Limb (tissue), 2 donors: ENCODE measurements around the gene SLC15A1.

ENCODE experiments used
- DNase-seq, 2 donors: peaks; one replicate each; pipeline ENCODE4 v3.0.0-alpha.2; 2016; ENCODE audit errors: extremely low spot score in 2 of 2

SLC15A1 gene

DNA sequence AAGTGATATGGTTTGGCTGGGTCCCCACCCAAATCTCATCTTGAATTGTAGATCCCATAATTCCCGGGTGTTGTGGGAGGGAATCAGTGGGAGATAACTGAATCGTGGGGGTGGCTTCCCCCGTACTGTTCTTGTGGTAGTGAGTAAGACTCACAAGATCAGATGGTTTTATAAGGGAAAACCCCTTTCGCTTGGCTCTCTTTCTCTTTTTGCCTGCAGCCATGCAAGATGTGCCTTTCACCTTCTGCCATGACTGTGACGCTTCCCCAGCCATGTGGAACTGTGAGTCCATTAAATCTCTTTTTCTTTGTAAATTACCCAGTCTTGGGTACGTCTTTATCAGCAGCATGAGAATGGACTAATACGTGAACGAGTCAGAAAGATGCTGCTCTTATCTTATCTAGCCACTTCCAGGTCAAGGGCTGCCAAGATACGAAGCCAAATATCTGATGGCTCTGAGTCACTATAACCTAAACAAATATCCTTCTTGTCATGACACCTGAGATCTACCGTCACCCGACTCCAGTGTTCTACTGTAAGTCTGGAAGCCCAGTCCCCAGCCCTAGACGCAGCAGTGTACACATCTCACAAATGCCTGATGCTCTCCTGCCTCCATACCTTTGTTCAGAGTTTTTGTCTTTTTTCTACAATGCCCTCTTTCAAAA lies 45.9 kb downstream of the SLC15A1 start:
- no peak for DNase-seq

DNA sequence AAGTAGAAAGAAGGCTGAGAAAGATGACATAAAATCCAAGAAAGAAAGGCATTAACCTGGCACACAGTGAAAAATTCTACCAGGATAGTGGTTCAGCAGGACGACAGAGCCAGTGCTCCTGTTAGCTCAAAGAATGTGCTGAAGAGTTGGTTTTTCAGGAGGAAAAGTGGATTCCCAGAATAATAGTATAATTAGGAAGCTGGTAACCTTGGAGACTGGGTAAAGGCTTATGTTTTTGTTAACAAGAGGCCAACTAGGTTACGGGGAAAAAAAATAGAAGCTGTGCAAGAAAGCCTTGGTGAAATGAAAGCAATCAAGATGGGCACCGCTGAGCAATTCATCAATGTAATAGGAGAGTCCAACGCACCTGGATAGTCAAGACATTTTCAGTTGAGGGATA lies 54.7 kb downstream of the SLC15A1 start:
- DNase-seq, result no peak

DNA sequence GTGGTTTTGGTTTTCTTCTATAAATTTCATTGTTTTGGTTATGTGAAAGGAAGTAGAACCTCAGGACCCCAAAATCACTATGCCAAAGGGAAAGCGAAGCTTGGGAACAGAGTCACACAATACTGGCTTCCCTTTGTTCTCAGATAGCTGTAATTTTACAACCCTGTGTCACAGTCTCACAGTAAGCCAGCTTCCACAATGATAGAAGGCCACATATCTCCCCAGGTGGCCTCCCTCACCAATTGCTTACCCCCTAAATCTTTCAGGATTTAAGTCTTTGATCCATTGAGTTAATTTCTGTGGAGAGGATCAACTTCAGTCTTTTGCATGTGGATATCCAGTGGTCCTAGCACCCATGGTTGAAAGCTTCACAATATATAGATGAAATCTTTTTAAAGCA lies 58.7 kb downstream of the SLC15A1 start:
- no peak for DNase-seq

DNA sequence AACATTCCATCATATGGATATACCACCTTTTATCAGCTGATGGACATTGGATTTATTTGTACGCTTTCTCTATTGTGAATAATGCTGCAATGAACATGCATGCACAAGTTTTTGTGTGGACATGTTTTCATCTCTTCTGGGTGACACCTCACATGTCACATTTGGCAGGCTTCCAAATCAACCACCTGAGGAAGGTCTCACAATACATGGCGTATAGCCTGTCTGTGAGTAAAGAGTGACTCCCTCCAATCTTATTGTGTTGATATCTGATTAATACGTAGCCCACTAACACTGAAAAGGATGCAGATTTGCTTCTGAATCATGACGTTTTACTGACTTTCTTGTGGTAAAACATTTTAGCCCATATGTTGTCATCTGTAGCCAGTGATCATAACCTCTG lies 61.1 kb downstream of the SLC15A1 start:
- no peak for DNase-seq

DNA sequence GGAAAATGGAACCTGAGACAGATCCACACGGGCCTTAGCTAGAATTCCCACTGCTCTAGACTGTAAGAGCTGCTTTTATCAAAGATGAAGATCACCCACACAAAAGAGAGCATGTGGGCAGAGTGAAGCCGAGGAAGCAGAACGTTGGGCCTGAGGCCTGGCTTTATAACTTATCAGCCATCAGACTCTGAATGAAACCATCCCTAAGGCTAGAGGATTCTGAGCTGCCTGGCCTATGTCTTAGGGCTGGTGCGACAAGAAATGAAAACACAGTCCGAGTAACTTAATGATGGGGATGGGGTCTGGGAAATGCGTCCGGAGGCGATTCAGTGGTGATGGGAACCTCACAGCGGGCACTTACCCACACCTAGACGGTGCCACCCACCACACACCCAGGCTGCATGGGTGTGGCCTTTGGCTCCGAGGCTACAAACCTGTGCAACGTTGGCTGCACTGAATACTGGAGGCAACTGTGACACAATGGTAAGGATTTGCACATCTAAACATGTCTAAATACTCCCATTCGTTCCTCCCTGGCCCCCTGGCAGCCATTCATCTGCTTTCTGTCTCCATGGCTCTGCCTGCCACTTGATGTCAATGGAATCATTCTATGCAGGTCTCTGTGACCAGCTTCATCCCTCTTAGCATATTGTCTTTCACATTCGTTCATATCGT lies 62.0 kb downstream of the SLC15A1 start:
- no peak for DNase-seq

DNA sequence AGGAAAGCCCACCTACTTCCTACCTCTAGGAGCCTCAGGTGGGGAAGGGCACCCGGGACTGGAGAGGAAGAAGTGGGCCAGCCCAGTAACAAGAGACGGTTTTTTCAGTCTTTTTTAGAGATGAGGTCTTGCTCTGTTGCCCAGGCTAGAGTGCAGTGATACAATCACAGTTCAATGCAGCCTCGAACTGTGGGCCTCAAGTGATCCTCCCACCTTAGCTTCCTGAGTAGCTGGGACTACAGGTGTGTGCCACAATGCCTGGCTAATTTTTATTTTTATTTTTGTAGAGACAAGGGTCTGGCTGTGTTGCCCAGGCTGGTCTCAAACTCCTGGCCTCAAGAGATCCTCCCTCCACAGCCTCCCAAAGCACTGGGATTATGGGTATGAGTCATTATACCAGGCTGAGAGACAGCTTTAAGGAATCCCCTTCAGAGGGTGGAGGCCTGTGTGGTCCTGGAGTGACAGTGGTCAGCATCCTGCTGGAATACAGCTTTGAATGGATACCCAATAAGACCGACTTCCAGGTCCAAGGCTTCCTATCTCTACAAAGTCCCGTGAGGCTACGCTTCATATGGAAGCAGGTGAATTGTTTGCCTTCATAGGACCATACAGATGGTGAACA lies 63.0 kb downstream of the SLC15A1 start:
- DNase-seq, result no peak

DNA sequence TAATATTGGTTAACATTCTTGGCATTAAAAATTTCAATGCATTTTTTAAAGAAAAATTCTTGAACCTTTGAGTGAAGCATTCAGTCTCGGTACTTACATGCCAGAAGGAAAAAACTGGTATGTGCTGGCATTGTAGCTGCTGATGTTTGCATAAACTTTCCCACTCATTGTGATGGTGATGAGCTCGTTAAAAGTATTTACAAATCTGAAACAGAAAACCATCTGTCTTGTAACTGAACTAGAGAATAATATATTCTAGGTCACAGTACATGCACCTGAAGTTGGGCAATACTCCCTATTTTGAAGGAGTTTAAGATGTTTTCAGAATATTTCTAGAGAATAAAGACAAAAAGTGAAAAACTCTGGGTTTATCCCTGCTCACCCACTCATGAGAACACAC lies 64.1 kb downstream of the SLC15A1 start:
- no peak for DNase-seq

DNA sequence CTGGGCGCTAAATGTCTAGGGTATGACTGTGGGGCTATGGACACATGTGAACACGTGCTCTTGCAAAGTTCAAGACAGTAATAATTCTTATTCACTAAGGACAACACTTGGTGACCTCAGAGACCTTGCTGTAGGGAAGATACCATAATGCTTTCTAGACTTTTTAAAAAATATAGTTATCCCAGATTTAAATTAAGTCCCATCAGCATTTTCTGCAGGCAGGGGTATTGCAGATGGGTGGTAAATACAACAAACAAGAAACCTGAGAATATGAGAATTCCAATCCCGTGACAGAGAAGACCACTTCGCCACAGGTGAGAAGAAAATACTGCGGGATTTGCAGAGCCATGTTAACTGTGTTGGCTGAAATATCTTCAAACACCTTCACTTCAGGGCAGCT lies 65.2 kb downstream of the SLC15A1 start:
- no peak for DNase-seq

DNA sequence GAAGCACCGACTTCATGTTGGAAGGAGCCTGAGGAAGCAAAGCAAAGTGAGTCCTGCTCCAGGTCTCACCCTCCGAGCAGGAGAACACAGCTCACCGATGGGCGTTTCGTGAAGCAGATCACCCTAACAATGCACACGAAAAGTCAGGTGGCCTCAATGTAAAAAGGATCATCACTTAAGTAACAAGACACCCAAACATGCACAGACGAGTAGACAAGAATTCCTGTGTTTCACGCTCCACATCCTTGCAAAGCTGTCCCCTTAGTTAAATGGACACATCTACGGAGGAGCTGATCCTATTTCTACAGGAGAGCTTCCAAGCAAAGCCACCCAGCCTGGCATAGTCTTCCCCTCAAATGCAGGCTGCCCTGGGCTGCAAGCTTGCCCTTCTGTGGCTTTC lies 66.2 kb downstream of the SLC15A1 start:
- DNase-seq, result no peak

DNA sequence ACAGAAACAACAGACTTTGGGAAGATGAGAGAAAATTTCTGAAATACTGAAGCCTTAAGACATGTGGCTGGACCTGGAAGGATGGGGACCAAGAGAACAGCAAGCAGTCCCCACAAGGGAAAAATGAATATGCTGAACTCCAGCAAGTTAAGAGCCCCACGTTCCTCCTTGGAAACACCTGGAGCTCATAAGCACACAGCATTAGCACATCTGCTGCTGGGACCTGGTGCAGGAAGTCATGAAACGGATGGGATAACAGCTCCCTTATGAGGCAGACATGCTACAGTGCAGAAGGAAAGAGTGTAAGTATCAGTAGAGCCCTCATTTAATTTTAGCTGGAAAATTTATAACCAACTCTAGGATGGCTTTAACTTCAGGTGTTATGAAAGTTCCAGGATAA lies 67.3 kb downstream of the SLC15A1 start:
- DNase-seq, result peak in 1 of 2 donors; percentile 48

DNA sequence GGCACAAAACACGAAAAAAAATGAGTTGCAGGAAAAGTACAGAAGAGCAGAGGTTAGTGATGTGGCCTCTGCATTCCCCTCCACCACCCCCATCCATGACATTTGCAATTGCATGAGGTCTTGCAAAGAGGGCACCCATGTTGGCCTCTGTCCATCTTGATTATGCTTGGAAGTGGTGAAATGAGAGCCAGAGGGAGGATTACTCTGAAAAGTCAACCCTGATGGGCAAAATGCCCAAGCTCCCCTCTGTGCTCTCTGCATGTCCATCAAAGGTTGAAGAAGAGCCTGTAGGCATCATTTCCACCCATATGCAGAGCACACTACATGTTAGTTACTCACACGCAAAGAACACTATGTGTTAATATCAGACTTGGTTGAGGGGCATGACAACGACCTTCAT lies 71.4 kb downstream of the SLC15A1 start:
- no peak for DNase-seq

DNA sequence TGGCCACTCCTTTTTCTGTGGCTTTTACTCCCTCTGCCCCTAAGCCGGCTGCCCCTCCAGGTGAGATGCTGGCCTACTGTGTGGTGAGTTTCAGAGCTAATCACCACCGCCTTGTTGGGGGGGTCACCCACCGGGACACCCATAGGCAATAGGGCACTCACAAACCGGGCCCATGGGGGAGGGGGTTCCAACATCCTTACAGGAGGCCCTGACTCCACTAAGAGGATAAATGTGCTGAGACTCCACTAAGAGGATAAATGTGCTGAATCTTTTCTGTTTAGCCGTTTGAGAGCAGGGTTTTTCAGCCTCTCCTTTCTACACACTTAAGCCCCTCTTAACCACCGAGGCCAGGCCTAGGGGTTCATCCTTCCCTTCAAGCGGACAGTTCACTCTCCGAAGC lies 73.7 kb downstream of the SLC15A1 start:
- DNase-seq, result no peak

DNA sequence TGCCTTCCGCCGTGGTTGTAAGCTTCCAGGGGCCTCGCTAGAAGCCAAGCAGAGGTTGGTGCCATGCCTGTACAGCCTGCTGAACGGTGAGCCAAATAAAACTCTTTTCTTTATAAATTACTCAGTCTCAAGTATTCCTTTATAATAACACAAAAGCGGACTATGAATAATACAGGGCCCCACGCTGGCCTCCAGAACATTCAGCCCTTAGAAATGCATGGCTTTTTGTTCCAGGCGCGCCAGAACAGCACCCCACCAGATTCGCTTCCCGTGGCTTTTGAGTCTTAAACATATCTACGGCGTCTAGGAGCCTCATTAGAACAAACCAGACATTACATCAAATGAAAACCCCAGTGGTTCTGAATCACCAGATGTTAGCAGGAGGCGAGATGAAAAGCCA lies 75.1 kb downstream of the SLC15A1 start:
- DNase-seq, result no peak

DNA sequence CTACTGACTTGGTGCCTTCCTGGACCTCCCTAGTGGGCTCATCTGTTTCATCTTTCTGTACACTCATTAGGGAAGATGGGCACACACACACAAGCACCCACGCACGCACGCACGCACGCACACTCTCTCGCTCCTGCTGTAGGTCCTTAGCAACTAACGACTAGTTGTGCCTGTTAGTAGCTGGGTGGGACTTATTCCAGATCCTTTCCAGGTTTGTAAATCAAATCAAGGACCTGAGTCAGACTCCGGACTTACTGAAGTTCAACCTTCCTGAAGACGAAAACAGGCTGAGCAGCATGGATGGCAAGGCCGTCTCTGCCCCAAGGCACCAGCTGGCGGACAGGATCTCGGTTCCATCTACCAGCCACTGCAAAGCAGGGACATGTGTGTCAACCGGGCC lies 76.2 kb downstream of the SLC15A1 start:
- DNase-seq, result no peak

DNA sequence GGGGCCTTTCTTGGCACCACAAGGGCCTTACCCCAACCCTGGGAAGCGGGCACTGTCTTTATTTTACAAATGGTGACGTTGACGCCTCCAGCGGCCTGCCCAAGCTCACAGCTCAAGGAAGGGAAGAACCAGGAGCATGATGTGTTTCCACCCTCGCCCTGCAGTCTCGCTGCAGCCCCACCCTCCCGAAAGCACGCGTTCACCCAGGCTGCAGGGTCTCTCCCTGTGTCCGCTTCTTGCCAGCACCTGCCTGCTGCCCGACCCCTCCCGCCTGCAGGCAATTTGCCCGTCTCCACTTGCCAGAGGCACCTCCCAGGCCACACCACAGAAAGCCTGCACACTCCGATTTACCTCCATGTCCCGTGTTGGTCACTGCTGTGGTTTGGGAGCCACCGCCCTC lies 76.6 kb downstream of the SLC15A1 start:
- no peak for DNase-seq

DNA sequence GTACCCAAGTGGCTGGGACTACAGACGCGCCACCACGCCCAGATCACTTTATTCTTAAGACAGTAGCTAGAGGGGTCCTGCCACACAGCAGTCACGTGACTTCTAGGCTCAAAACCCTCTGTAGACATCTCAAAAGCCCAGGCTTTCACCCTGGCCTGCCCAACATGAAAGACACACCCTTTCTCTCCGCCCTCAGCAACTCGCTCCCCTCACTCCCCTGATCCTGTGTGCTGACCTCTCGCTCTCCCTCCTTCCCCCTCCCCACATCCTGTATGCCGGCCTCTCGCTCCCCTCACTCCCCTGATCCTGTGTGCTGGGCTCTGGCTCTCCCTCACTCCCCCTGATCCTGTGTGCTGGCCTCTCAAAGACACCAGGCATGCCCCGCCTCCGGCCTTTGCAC lies 77.4 kb downstream of the SLC15A1 start:
- no peak for DNase-seq

DNA sequence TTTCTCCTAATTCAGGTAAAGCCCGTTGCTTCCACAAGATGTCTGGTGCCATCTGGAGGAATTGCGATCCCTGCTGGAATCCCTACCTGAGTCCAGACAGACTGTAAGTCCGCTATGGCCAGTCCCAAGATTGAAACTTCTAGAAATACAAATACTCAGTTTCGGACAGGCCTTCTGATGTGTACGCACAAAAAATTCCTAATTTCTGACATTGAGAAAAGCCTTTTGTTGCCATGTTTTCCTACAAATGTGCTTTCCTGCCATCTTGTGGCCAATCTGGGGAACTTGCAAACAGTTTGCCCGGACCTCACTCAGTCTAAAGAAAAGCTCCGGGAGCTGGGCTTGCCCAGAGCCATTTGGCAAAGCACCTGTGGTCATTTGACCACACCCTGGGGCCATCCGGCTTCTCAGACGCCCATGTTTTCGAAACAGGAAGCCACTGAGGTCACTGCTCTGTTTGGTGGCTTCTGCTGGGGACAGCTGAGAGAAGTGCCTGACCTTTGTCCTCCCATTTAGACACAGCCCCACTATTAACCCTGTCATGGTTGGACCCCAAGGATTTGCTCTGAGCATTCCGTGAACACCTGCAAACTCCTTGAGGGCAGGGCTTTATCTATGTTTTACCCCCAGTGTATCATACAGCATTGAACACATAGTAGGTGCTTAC lies 79.4 kb downstream of the SLC15A1 start:
- DNase-seq, result peak; percentile 72 to 86

DNA sequence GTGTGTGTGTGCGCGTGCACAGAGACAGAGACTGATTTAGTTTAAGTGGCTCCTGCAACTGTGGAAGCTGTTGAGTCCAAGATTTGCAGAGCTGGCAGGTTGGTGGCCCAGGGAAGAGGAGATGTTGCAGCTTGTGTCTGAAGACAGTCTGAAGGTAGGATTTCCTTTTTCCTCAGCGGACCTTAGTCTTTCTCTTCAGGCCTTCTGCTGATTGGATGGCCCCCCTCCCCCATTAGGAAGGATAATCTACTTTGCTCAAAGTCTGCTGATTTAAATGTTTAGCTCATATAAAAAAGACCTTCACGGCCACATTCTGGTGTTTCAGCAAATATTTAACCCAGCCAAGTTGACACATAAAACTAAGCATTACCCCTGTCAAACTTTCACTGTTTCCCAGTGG lies 84.3 kb downstream of the SLC15A1 start:
- DNase-seq, result no peak

DNA sequence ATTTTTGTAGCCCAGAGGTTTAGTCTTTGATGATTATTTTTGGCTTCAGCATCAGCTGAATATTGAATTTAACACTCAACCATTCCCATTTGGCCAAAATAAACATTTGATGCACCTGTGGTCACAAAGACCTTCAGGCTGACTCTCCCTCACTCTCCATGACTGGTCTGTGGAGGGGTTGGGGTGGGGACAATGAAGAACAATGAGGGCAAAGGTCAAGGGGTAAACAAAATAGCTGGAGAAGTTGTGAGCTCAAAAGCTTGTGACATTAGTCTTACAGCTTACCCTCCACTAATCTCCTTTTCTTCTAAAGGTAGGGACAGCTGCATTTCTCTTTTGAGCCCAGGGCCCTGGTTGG lies 86.9 kb downstream of the SLC15A1 start:
- no peak for DNase-seq

DNA sequence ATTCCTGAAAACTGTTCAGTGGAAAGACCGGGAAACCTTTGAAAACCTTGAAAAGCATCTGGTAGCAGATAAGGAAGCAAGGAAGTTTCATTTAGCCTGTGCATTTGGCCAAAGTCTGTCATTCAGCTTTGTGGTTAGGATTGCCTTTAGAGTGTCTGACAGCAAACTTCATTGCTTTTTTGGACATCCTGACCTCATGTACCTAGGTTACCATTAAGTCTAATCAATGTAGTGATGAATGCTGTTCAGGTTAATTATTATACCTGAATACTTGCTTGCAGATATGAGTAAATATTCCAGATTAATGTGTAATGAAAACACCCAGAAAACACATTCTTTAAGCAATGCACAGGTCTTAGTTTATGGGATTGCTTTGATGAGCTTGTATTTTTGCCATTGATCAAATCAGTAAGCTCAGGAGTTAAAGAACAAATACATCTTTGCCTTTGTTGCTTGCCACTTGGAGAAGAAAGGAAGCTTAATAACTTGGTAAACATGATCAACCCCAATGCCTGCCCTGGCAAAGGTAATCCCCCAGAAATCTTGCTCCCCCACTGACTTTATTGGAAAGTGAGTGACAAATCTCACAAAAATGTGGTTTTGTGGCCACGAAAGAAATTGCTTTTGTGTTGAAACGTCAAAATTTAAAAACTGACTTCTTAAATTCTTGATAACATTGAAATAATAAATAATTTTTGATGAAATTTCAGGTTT lies 87.4 kb downstream of the SLC15A1 start:
- DNase-seq, result no peak

DNA sequence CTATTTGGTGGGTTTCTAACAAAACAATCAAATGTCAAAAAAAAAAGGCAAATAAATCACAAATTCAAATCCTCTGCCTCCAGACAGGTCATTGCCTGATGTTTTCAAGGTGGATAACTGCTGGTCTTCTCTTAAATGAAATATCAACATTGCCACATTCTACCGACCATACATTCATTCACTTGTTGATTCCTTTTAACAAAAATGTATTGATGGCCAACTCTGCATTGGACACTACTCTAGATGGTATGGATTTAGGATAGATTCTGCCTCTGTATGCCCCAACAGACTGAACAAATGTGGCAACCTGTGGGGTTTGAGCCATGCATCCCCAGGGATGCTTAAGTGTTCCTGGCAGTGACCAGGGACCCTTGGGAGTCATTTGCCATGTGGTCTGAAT lies 88.0 kb downstream of the SLC15A1 start:
- DNase-seq, result no peak

DNA sequence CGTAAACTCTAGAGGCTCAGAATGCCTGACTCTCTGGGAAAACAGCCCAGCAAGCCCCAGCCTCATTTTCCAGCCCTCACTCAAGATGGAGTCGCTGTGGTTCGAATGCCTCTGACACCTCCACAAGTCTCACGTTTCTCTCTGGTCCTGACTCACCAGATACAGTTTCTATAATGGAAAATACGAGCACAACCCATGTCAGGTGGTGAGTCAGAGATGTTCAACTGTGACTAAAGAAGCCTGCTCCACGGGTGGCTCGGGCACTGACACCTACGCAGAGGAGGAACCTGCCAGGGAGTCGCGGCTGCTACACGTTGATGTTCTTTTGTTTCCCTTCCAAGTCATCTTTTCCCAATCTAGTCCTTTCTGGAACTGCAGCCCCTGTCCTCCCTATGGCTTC lies 88.4 kb downstream of the SLC15A1 start:
- no peak for DNase-seq
